ENCODE data around the gene RETSAT.

RETSAT gene

GRCh38 chr2:85354286-85355072 lies at the start of gene RETSAT, which contains the start of gene ELMOD3:
Gene RETSAT, minus strand, starts transcription at chr2:85354528. Its CDS starts 21 bp downstream, at chr2:85354507.
Gene ELMOD3, plus strand, starts transcription at chr2:85354769. Its CDS starts 2,430 bp downstream, at chr2:85357199.
- Histone ChIP-seq H3K36me3 (replicated peaks) (peaks cover 16% of the 10 kb centered on the region), H3K27ac (peak within 1 kb of the TSS; percentile 51), H3K4me3 (ENCODE audit: low read depth, low read length) (peak within 1 kb of the TSS; percentile 99), H3K27me3 (replicated peaks) (no peaks in the 10 kb centered on the region)
- DNase-seq, result peak; percentile 100
- in situ Hi-C loops (cut with HindIII; ENCODE audit: low pct_ligation_motif_present, low sequenced_read_pairs), result no loop called here
- TF ChIP-seq, protein P1, sequence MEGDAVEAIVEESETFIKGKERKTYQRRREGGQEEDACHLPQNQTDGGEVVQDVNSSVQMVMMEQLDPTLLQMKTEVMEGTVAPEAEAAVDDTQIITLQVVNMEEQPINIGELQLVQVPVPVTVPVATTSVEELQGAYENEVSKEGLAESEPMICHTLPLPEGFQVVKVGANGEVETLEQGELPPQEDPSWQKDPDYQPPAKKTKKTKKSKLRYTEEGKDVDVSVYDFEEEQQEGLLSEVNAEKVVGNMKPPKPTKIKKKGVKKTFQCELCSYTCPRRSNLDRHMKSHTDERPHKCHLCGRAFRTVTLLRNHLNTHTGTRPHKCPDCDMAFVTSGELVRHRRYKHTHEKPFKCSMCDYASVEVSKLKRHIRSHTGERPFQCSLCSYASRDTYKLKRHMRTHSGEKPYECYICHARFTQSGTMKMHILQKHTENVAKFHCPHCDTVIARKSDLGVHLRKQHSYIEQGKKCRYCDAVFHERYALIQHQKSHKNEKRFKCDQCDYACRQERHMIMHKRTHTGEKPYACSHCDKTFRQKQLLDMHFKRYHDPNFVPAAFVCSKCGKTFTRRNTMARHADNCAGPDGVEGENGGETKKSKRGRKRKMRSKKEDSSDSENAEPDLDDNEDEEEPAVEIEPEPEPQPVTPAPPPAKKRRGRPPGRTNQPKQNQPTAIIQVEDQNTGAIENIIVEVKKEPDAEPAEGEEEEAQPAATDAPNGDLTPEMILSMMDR (IDR thresholded peaks at IDR 0.05; ENCODE audit: low read depth, low read length, missing control alignments), result no peak

DNA sequence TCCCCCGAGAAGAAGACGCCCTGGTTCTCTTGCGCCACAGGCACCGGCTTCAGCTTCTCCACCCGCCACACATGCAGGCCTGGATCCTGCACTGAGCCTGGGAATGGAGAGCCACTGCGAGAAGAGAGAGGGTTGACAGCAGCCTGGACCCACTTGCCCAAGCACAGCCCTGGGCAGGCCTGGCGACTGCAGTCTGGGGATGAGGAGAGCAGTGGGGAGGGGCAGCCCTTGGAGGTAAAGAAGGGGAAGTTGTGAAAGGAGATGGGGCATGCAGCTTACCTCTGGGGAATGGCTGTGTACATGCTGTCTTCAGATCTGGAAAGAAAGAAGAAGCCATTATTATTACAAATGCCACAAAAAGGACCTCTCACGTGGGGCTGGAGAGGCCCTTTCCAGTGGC lies 47.5 kb upstream of the RETSAT start:
- Histone ChIP-seq H3K36me3 (replicated peaks) (peaks cover 2% of the 10 kb centered on the region), H3K27me3 (replicated peaks) (no peaks in the 10 kb centered on the region), H3K4me3 (ENCODE audit: low read depth, low read length) (no peak overlapping the region), H3K27ac (no peak overlapping the region)
- in situ Hi-C loops (cut with HindIII; ENCODE audit: low pct_ligation_motif_present, low sequenced_read_pairs), result no loop called here
- DNase-seq, result no peak
- TF ChIP-seq, protein P1 (IDR thresholded peaks at IDR 0.05; ENCODE audit: low read depth, low read length, missing control alignments), result no peak

GRCh38 chr2:85401464-85401805 lies 47.1 kb upstream of the RETSAT start:
- in situ Hi-C loops (cut with HindIII; ENCODE audit: low pct_ligation_motif_present, low sequenced_read_pairs), result no loop called here
- TF ChIP-seq, protein P1 (IDR thresholded peaks at IDR 0.05; ENCODE audit: low read depth, low read length, missing control alignments), result no peak

GRCh38 chr2:85400541-85401463 lies 46.5 kb upstream of the RETSAT start:
- TF ChIP-seq, protein P1 (IDR thresholded peaks at IDR 0.05; ENCODE audit: low read depth, low read length, missing control alignments), result no peak
- no peaks in the 10 kb centered on the region for H3K27me3 ChIP-seq (replicated peaks)
- no peak overlapping the region for H3K4me3 ChIP-seq (ENCODE audit: low read depth, low read length)
- in situ Hi-C loops (cut with HindIII; ENCODE audit: low pct_ligation_motif_present, low sequenced_read_pairs), result no loop called here
- H3K36me3 ChIP-seq (replicated peaks), result peaks cover 2% of the 10 kb centered on the region
- no peak for DNase-seq
- H3K27ac ChIP-seq, result no peak overlapping the region

More at GRCh38 chr2:85401464-85401805, 47.1 kb upstream of the RETSAT start:
- Histone ChIP-seq H3K27ac (no peak overlapping the region), H3K36me3 (replicated peaks) (peaks cover 2% of the 10 kb centered on the region), H3K4me3 (ENCODE audit: low read depth, low read length) (no peak overlapping the region), H3K27me3 (replicated peaks) (no peaks in the 10 kb centered on the region)
- DNase-seq, result no peak

GRCh38 chr2:85400023-85400422 lies 45.7 kb upstream of the RETSAT start:
- TF ChIP-seq, protein P1 (IDR thresholded peaks at IDR 0.05; ENCODE audit: low read depth, low read length, missing control alignments), result no peak
- H3K36me3 ChIP-seq (replicated peaks), result peaks cover 2% of the 10 kb centered on the region
- no peak overlapping the region for H3K27ac ChIP-seq
- H3K27me3 ChIP-seq (replicated peaks), result no peaks in the 10 kb centered on the region
- DNase-seq, result no peak
- H3K4me3 ChIP-seq (ENCODE audit: low read depth, low read length), result no peak overlapping the region
- in situ Hi-C loops (cut with HindIII; ENCODE audit: low pct_ligation_motif_present, low sequenced_read_pairs), result no loop called here
